Neuronal stem cell (in vitro differentiated cells): ENCODE results near the gene PER1.
A peak's percentile ranks its signal among the peaks of the same experiment; 100 is the strongest.

ENCODE experiments used
- DNase-seq: peaks from one replicate; pipeline ENCODE4 v3.0.0-alpha.2; 2013; ENCODE audit warnings: low spot score
- H2AFZ ChIP-seq: one replicate; pipeline ENCODE4 v1.6.1; 2013; ENCODE audit warnings: mild to moderate bottlenecking, low read length, inconsistent platforms
- H2AK5ac ChIP-seq: 2 replicates; pipeline ENCODE4 v1.6.1; 2013; ENCODE audit warnings: low read depth, mild to moderate bottlenecking, inconsistent platforms, low read length, moderate library complexity, mixed read lengths
- H2BK120ac ChIP-seq: 2 replicates; pipeline ENCODE4 v1.6.1; 2013; ENCODE audit warnings: low read depth, mild to moderate bottlenecking, inconsistent platforms, low read length, moderate library complexity, mixed read lengths
- H2BK12ac ChIP-seq: one replicate; pipeline ENCODE4 v1.6.1; 2013; ENCODE audit warnings: low read length, inconsistent platforms
- H2BK15ac ChIP-seq: 2 replicates; pipeline ENCODE4 v1.6.1; 2013; ENCODE audit warnings: mild to moderate bottlenecking, low read length, inconsistent platforms, mixed read lengths
- H2BK5ac ChIP-seq: one replicate; pipeline ENCODE4 v1.6.1; 2013; ENCODE audit warnings: inconsistent platforms, mild to moderate bottlenecking, low read length, moderate library complexity
- H3K14ac ChIP-seq: one replicate; pipeline ENCODE4 v1.6.1; 2013; ENCODE audit warnings: low read length, inconsistent platforms
- H3K18ac ChIP-seq: 2 replicates; pipeline ENCODE4 v1.6.1; 2013; ENCODE audit warnings: low read length, inconsistent platforms
- H3K23ac ChIP-seq: 2 replicates; pipeline ENCODE4 v1.6.1; 2013; ENCODE audit warnings: low read depth, mild to moderate bottlenecking, mixed read lengths, low read length, inconsistent platforms; ENCODE audit not compliant: poor library complexity
- H3K27ac ChIP-seq: replicated peaks from 3 replicates; pipeline ENCODE4 v1.5.1; 2013; ENCODE audit warnings: low read length, inconsistent platforms
- H3K27me3 ChIP-seq, 3 experiments: 2 replicates each; pipeline ENCODE4 v1.6.1; 2013; ENCODE audit warnings: low read length in 3 of 3, mild to moderate bottlenecking in 2 of 3, inconsistent platforms in 1 of 3, low read depth in 1 of 3, mixed read lengths in 1 of 3, moderate library complexity in 1 of 3; ENCODE audit not compliant: control insufficient read depth in 3 of 3, insufficient read depth in 3 of 3
- H3K36me3 ChIP-seq, 2 donors: replicated peaks in 1 of 2; 2 replicates each; pipeline ENCODE4 v1.6.1; 2013; ENCODE audit warnings: low read length in 2 of 2; ENCODE audit not compliant: control insufficient read depth in 2 of 2, insufficient read depth in 2 of 2
- H3K4ac ChIP-seq: 2 replicates; pipeline ENCODE4 v1.6.1; 2013; ENCODE audit warnings: inconsistent platforms, mild to moderate bottlenecking, low read length, moderate library complexity
- H3K4me1 ChIP-seq, 2 donors: 1 replicate in 1 of 2; 2 replicates in 1 of 2; pipeline ENCODE4 v1.6.1; 2013; ENCODE audit warnings: low read length in 2 of 2, low read depth in 1 of 2; ENCODE audit not compliant: control insufficient read depth in 2 of 2, insufficient read depth in 1 of 2
- H3K4me2 ChIP-seq: one replicate; pipeline ENCODE4 v1.6.1; 2013; ENCODE audit warnings: mild to moderate bottlenecking, low read length, inconsistent platforms; ENCODE audit not compliant: insufficient read depth, poor library complexity, severe bottlenecking
- H3K4me3 ChIP-seq, 2 donors: 2 replicates each; pipeline ENCODE4 v1.5.1; 2013; ENCODE audit warnings: low read length in 2 of 2, mild to moderate bottlenecking in 2 of 2, inconsistent platforms in 1 of 2, moderate library complexity in 1 of 2
- H3K79me1 ChIP-seq: one replicate; pipeline ENCODE4 v1.6.1; 2013; ENCODE audit warnings: low read depth, mild to moderate bottlenecking, inconsistent platforms, low read length, moderate library complexity
- H3K9ac ChIP-seq: one replicate; pipeline ENCODE4 v1.6.1; 2013; ENCODE audit warnings: mild to moderate bottlenecking, low read depth, low read length, inconsistent platforms; ENCODE audit not compliant: poor library complexity
- H3K9me3 ChIP-seq, 2 donors: replicated peaks in 1 of 2; 2 replicates each; pipeline versions ENCODE3 to v1.6.1; 2013; ENCODE audit warnings: low read length in 2 of 2, mild to moderate bottlenecking in 2 of 2, inconsistent platforms in 1 of 2, low read depth in 1 of 2, mixed read lengths in 1 of 2, moderate library complexity in 1 of 2; ENCODE audit not compliant: control insufficient read depth in 2 of 2, insufficient read depth in 1 of 2
- H4K8ac ChIP-seq: one replicate; pipeline ENCODE4 v1.6.1; 2013; ENCODE audit warnings: low read depth, mild to moderate bottlenecking, inconsistent platforms, low read length, moderate library complexity
- H4K91ac ChIP-seq: one replicate; pipeline ENCODE4 v1.6.1; 2013; ENCODE audit warnings: low read length, low read depth, mild to moderate bottlenecking, inconsistent platforms; ENCODE audit not compliant: poor library complexity
- WGBS, 2 donors: extraction: QIAGEN DNeasy Blood & Tissue Kit; methylation state at CpG; one replicate each; pipeline ENCODE4 v1.1.7; 2013; ENCODE audit warnings: missing lambda C conversion rate in 2 of 2, mixed read lengths in 1 of 2; ENCODE audit not compliant: insufficient read length in 2 of 2, insufficient replicate concordance in 1 of 2; ENCODE audit errors: extremely low coverage in 2 of 2; 5-methylcytosine and 5-hydroxymethylcytosine counted together

Gene PER1

DNA sequence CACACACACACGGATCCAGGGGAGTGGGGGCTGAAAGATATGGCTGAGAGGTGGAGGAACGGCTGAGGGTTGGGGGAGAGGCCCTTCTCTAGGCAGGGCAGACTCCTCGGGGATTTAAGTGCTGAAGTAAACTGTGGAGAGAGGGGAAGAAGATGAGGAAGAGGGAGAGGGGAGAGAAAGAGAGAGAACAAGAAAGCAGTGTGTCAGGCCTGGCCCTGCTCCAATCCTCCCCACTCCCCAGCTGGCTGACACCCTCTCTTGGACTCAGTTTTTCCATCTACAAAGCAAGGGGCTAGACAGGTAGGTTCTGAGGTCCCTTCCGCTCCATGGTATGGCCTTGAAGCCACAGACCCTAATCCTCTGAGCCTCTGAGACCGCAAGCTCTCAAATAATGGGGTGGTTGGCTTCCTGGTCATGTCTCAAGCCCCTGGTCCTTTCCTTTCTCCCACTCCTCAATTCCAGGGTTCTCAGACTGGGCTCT is 8.6 kb upstream of the PER1 start:
- Histone ChIP-seq H3K23ac (no peak overlapping the region), H3K27ac (no peak overlapping the region), H2BK15ac (no peak overlapping the region), H2BK5ac (no peak overlapping the region), H4K91ac (no peak overlapping the region), H3K4me1 (peaks cover 26 to 37% of the 10 kb centered on the region in 2 donors), H2AK5ac (no peak overlapping the region), H3K4me3 (peak overlapping the region in 1 of 2 donors; percentile 97), H2AFZ (no peak overlapping the region), H2BK120ac (no peak overlapping the region), H3K27me3 (no peaks in the 10 kb centered on the region), H3K4ac (no peak overlapping the region), H3K14ac (no peak overlapping the region), H4K8ac (no peak overlapping the region), H3K36me3 (peaks cover 22 to 40% of the 10 kb centered on the region in 2 donors), H2BK12ac (no peak overlapping the region), H3K18ac (no peak overlapping the region), H3K79me1 (peaks cover 14% of the 10 kb centered on the region), H3K4me2 (no peak overlapping the region), H3K9me3 (no peaks in the 10 kb centered on the region), H3K9ac (no peak overlapping the region)
- DNase-seq: no peak
- no CpG with 5 or more reads among the region's 5 CpGs for whole genome bisulfite sequencing, 2 donors

DNA sequence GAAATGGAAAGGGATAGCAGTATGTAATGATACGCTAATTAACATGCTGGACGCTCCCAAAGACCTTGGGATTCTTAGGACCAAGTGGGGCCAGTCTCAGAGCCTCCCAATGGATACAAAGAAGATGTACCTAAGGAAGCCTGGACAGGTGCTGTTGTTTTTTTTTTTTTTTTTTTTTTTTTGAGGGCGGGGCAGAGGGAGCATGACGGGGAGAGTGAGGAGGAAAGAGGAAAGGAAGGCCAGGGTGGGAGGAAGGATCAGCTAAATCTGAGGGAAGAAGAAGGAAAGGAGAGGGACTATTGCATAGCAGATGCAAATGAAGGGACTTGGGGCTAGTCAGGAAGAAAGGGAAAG is 8.0 kb upstream of the PER1 start:
- H3K4me2 ChIP-seq: no peak overlapping the region
- no peak overlapping the region for H3K14ac ChIP-seq
- no peaks in the 10 kb centered on the region for H3K9me3 ChIP-seq
- no peak overlapping the region for H3K9ac ChIP-seq
- H3K4ac ChIP-seq: no peak overlapping the region
- no peak overlapping the region for H2AK5ac ChIP-seq
- peaks cover 29 to 43% of the 10 kb centered on the region in 2 donors for H3K4me1 ChIP-seq
- WGBS, 2 donors: no CpG with 5 or more reads among the region's 4 CpGs
- no peak overlapping the region for H3K18ac ChIP-seq
- H3K27ac ChIP-seq: no peak overlapping the region
- no peak overlapping the region for H2BK15ac ChIP-seq
- no peak overlapping the region for H4K8ac ChIP-seq
- peaks cover 16% of the 10 kb centered on the region for H3K79me1 ChIP-seq
- H3K4me3 ChIP-seq: no peak overlapping the region
- H2BK5ac ChIP-seq: no peak overlapping the region
- no peak overlapping the region for H2AFZ ChIP-seq
- DNase-seq: no peak
- H3K23ac ChIP-seq: no peak overlapping the region
- no peak overlapping the region for H4K91ac ChIP-seq
- no peak overlapping the region for H2BK12ac ChIP-seq
- no peak overlapping the region for H2BK120ac ChIP-seq
- no peaks in the 10 kb centered on the region for H3K27me3 ChIP-seq
- peaks cover 22 to 40% of the 10 kb centered on the region in 2 donors for H3K36me3 ChIP-seq

DNA sequence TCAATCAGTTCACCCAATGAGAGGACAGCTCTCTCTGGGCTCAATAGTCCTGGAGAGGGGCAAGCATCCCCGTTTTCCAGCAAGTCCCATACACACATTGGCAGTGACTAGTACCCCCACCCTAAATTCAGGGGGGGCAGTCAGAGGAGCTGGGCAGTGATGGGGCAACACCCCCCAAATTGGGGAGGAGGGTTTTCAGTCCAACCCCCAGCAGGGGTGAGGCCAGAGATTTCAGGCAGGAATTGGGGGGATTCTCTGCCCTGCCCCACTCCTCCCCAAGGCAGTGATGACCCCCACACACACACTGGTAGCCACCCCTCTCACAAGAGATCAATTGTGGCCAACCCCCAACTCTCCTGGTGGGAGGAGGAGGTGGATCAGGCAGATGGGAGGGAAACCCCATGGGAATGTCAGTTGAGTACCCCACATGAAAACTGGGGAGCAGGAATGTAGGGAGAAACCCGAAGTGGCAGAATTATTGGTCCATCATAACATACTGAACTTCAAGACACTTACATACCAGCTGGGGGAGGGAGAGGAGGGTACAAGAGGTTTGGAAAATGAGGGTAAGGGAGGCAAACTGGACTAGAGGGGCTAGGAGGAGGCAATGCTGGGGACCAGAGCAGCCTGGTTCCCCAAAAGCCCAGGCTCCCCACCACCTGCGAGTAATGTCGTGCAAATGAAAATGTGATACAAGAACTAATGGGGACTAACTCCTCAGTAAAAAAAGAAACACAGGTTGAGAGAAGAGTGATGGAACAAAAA is 7.4 kb upstream of the PER1 start:
- Histone ChIP-seq H3K27me3 (no peaks in the 10 kb centered on the region), H3K9ac (no peak overlapping the region), H2BK5ac (no peak overlapping the region), H4K8ac (no peak overlapping the region), H4K91ac (no peak overlapping the region), H3K27ac (no peak overlapping the region), H2AK5ac (no peak overlapping the region), H3K14ac (no peak overlapping the region), H3K79me1 (peaks cover 16% of the 10 kb centered on the region), H2AFZ (no peak overlapping the region), H2BK15ac (no peak overlapping the region), H3K4ac (no peak overlapping the region), H2BK12ac (no peak overlapping the region), H3K23ac (no peak overlapping the region), H3K9me3 (no peaks in the 10 kb centered on the region), H3K36me3 (peaks cover 22 to 40% of the 10 kb centered on the region in 2 donors), H3K4me1 (peaks cover 30 to 43% of the 10 kb centered on the region in 2 donors), H2BK120ac (no peak overlapping the region), H3K18ac (no peak overlapping the region), H3K4me3 (no peak overlapping the region), H3K4me2 (no peak overlapping the region)
- no peak for DNase-seq
- WGBS, 2 donors: no CpG with 5 or more reads among the region's 4 CpGs

DNA sequence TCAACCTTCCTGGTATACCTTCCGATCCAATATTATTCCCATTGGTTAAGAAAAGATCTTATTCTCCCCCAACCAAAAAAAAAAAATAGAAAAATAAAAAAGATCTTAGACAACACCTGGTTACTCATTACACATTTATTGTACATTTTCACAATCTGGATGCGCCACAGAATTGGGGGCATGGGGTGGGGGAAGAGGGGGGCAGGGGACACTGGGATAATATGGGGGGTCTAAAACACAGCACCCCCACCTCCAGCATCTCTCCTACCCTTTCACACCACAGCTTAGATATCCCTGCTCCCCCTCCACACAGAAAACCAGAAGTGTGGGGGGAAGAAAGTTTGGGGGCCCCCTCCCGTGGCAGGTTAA is 6.8 kb upstream of the PER1 start:
- H3K9me3 ChIP-seq: no peaks in the 10 kb centered on the region
- no peak overlapping the region for H3K9ac ChIP-seq
- WGBS, 2 donors: no CpG with 5 or more reads among the region's 3 CpGs
- H3K79me1 ChIP-seq: peaks cover 16% of the 10 kb centered on the region
- H3K18ac ChIP-seq: no peak overlapping the region
- no peak overlapping the region for H3K4me3 ChIP-seq
- no peak overlapping the region for H3K23ac ChIP-seq
- H3K4me2 ChIP-seq: no peak overlapping the region
- H3K4ac ChIP-seq: no peak overlapping the region
- H2AFZ ChIP-seq: no peak overlapping the region
- H2BK12ac ChIP-seq: no peak overlapping the region
- H4K8ac ChIP-seq: no peak overlapping the region
- no peak overlapping the region for H2BK15ac ChIP-seq
- H3K27ac ChIP-seq: no peak overlapping the region
- no peak overlapping the region for H3K14ac ChIP-seq
- no peaks in the 10 kb centered on the region for H3K27me3 ChIP-seq
- peaks cover 29 to 40% of the 10 kb centered on the region in 2 donors for H3K4me1 ChIP-seq
- H2BK5ac ChIP-seq: no peak overlapping the region
- no peak overlapping the region for H2AK5ac ChIP-seq
- H3K36me3 ChIP-seq: peaks cover 22 to 40% of the 10 kb centered on the region in 2 donors
- H4K91ac ChIP-seq: no peak overlapping the region
- no peak overlapping the region for H2BK120ac ChIP-seq
- no peak for DNase-seq
